ENCODE measurements around the gene TFF3. TPM values are rescaled to one million over a fixed set of nuclear protein-coding genes. Genes with fewer than 3 reads are reported as not detected.

TFF3 gene
- total RNA-seq, 5 donors from 2014 or later (not counting 1 experiment from before 2014, with no cell fraction given) = 1.3 to 1.7 TPM; not detected in 3

GRCh38 chr21:42314616-42315295, 453 bp downstream of the TFF3 start:
- no peaks in the 10 kb centered on the region for H3K36me3 Mint-ChIP-seq
- DNase-seq (no peak), ATAC-seq (replicated peaks in 1 of 4) (no peak)
- H3K27ac Mint-ChIP-seq = no peak overlapping the region
- CTCF ChIA-PET = no interaction called here
- 100% methylated on average over 2 of the region's 6 CpGs for WGBS (ENCODE audit: insufficient coverage)
- Histone ChIP-seq H3K36me3 (ENCODE audit: control insufficient read depth in 2 of 2, extremely low read depth in 1 of 2, insufficient read depth in 1 of 2, low read length in 1 of 2) (no peaks in the 10 kb centered on the region), H3K27ac (ENCODE audit: low read length) (no peak overlapping the region), H3K4me3 (ENCODE audit: control insufficient read depth in 1 of 2, extremely low read depth in 1 of 2, low read length in 1 of 2) (no peak overlapping the region), H3K9me3 (no peaks in the 10 kb centered on the region), H3K27me3 (replicated peaks in 1 of 2; ENCODE audit: control insufficient read depth in 2 of 2, extremely low read depth in 1 of 2, insufficient read depth in 2 of 2, low read length in 1 of 2) (peaks cover 0 to 15% of the 10 kb centered on the region in 2 experiments), H3K4me1 (ENCODE audit: control insufficient read depth in 1 of 2, extremely low read depth in 1 of 2, insufficient read depth in 2 of 2, low read length in 2 of 2) (peaks cover 0 to 12% of the 10 kb centered on the region in 2 experiments)
- H3K4me1 Mint-ChIP-seq = peaks cover 5 to 8% (median 5%) of the 10 kb centered on the region in 3 donors
- no peak overlapping the region for H3K4me3 Mint-ChIP-seq
- POLR2A ChIA-PET = no interaction called here
- no peaks in the 10 kb centered on the region for H3K27me3 Mint-ChIP-seq
- H3K9me3 Mint-ChIP-seq = no peaks in the 10 kb centered on the region

- Histone ChIP-seq H3K4me1 (ENCODE audit: control insufficient read depth in 1 of 2, extremely low read depth in 1 of 2, insufficient read depth in 2 of 2, low read length in 2 of 2) (peaks cover 0 to 11% of the 10 kb centered on the region in 2 experiments), H3K27ac (ENCODE audit: low read length) (no peak overlapping the region), H3K9me3 (no peaks in the 10 kb centered on the region), H3K4me3 (ENCODE audit: control insufficient read depth in 1 of 2, extremely low read depth in 1 of 2, low read length in 1 of 2) (no peak overlapping the region), H3K36me3 (ENCODE audit: control insufficient read depth in 2 of 2, extremely low read depth in 1 of 2, insufficient read depth in 1 of 2, low read length in 1 of 2) (no peaks in the 10 kb centered on the region), H3K27me3 (replicated peaks in 1 of 2; ENCODE audit: control insufficient read depth in 2 of 2, extremely low read depth in 1 of 2, insufficient read depth in 2 of 2, low read length in 1 of 2) (peaks cover 0 to 27% of the 10 kb centered on the region in 2 experiments)
- CTCF ChIA-PET = no interaction called here
- ATAC-seq (replicated peaks in 1 of 4) = no peak
- Mint-ChIP-seq H3K4me1 (peaks cover 0 to 7% (median 5%) of the 10 kb centered on the region in 3 donors), H3K27me3 (no peaks in the 10 kb centered on the region), H3K27ac (no peak overlapping the region), H3K4me3 (no peak overlapping the region), H3K36me3 (no peaks in the 10 kb centered on the region), H3K9me3 (no peaks in the 10 kb centered on the region)
- 78% methylated on average over 13 of the region's 13 CpGs for WGBS (ENCODE audit: insufficient coverage)
- no peak for DNase-seq
- POLR2A ChIA-PET = no interaction called here
Observed at GRCh38 chr21:42313501-42313969, 1.7 kb downstream of the TFF3 start.

- ChIA-PET CTCF (no interaction called here), POLR2A (no interaction called here)
- 91% methylated on average over 9 of the region's 16 CpGs for WGBS (ENCODE audit: insufficient coverage)
- no peaks in the 10 kb centered on the region for H3K36me3 ChIP-seq (ENCODE audit: control insufficient read depth in 2 of 2, extremely low read depth in 1 of 2, insufficient read depth in 1 of 2, low read length in 1 of 2)
- H3K4me1 ChIP-seq (ENCODE audit: control insufficient read depth in 1 of 2, extremely low read depth in 1 of 2, insufficient read depth in 2 of 2, low read length in 2 of 2) = peaks cover 0 to 11% of the 10 kb centered on the region in 2 experiments
- no peak overlapping the region for H3K27ac ChIP-seq (ENCODE audit: low read length)
- no peaks in the 10 kb centered on the region for H3K9me3 ChIP-seq
- peaks cover 0 to 36% of the 10 kb centered on the region in 2 experiments for H3K27me3 ChIP-seq (replicated peaks in 1 of 2; ENCODE audit: control insufficient read depth in 2 of 2, extremely low read depth in 1 of 2, insufficient read depth in 2 of 2, low read length in 1 of 2)
- no peaks in the 10 kb centered on the region for H3K27me3 Mint-ChIP-seq
- no peak overlapping the region for H3K4me3 ChIP-seq (ENCODE audit: control insufficient read depth in 1 of 2, extremely low read depth in 1 of 2, low read length in 1 of 2)
- no peak overlapping the region for H3K27ac Mint-ChIP-seq
- H3K4me1 Mint-ChIP-seq = peaks cover 0 to 6% (median 5%) of the 10 kb centered on the region in 3 donors
- no peaks in the 10 kb centered on the region for H3K36me3 Mint-ChIP-seq
- no peak for DNase-seq
- H3K9me3 Mint-ChIP-seq = no peaks in the 10 kb centered on the region
- no peak overlapping the region for H3K4me3 Mint-ChIP-seq
- ATAC-seq (replicated peaks in 1 of 4) = no peak
Observed at GRCh38 chr21:42312626-42313104, 2.5 kb downstream of the TFF3 start.

GRCh38 chr21:42311816-42312625, 3.2 kb downstream of the TFF3 start:
- Mint-ChIP-seq H3K9me3 (no peaks in the 10 kb centered on the region), H3K4me3 (no peak overlapping the region), H3K27me3 (peaks cover 0 to 1% of the 10 kb centered on the region in 2 donors), H3K27ac (no peak overlapping the region), H3K4me1 (peaks cover 0 to 6% (median 5%) of the 10 kb centered on the region in 3 donors), H3K36me3 (no peaks in the 10 kb centered on the region)
- Histone ChIP-seq H3K36me3 (ENCODE audit: control insufficient read depth in 2 of 2, extremely low read depth in 1 of 2, insufficient read depth in 1 of 2, low read length in 1 of 2) (no peaks in the 10 kb centered on the region), H3K4me3 (ENCODE audit: control insufficient read depth in 1 of 2, extremely low read depth in 1 of 2, low read length in 1 of 2) (no peak overlapping the region), H3K4me1 (ENCODE audit: control insufficient read depth in 1 of 2, extremely low read depth in 1 of 2, insufficient read depth in 2 of 2, low read length in 2 of 2) (peaks cover 0 to 11% of the 10 kb centered on the region in 2 experiments), H3K9me3 (no peaks in the 10 kb centered on the region), H3K27ac (ENCODE audit: low read length) (no peak overlapping the region), H3K27me3 (replicated peaks in 1 of 2; ENCODE audit: control insufficient read depth in 2 of 2, extremely low read depth in 1 of 2, insufficient read depth in 2 of 2, low read length in 1 of 2) (peaks cover 0 to 38% of the 10 kb centered on the region in 2 experiments)
- no peak for ATAC-seq (replicated peaks in 1 of 4)
- peak in 1 of 35 experiments; percentile 3 for DNase-seq
- POLR2A ChIA-PET = no interaction called here
- WGBS (ENCODE audit: insufficient coverage) = 88% methylated on average over 19 of the region's 21 CpGs
- CTCF ChIA-PET = interaction anchor here in 1 of 2 donors (0.7 kb wide), 1 partner anchor 347 kb away, joined by 3 read pairs; no protein-coding TSS in a partner anchor

GRCh38 chr21:42311160-42311559, 4.0 kb downstream of the TFF3 start:
- no peak overlapping the region for H3K4me3 ChIP-seq (ENCODE audit: control insufficient read depth in 1 of 2, extremely low read depth in 1 of 2, low read length in 1 of 2)
- ATAC-seq (replicated peaks in 1 of 4) (no peak), DNase-seq (no peak)
- 99% methylated on average over 13 of the region's 14 CpGs for WGBS (ENCODE audit: insufficient coverage)
- no peak overlapping the region for H3K27ac Mint-ChIP-seq
- no peak overlapping the region for H3K27ac ChIP-seq (ENCODE audit: low read length)
- H3K27me3 Mint-ChIP-seq = peaks cover 0 to 7% of the 10 kb centered on the region in 2 donors
- POLR2A ChIA-PET = no interaction called here
- H3K36me3 ChIP-seq (ENCODE audit: control insufficient read depth in 2 of 2, extremely low read depth in 1 of 2, insufficient read depth in 1 of 2, low read length in 1 of 2) = no peaks in the 10 kb centered on the region
- H3K9me3 ChIP-seq = no peaks in the 10 kb centered on the region
- no peak overlapping the region for H3K4me3 Mint-ChIP-seq
- H3K4me1 Mint-ChIP-seq = peaks cover 0 to 11% (median 10%) of the 10 kb centered on the region in 3 donors
- peaks cover 0 to 17% of the 10 kb centered on the region in 2 experiments for H3K4me1 ChIP-seq (ENCODE audit: control insufficient read depth in 1 of 2, extremely low read depth in 1 of 2, insufficient read depth in 2 of 2, low read length in 2 of 2)
- no peaks in the 10 kb centered on the region for H3K9me3 Mint-ChIP-seq
- no peaks in the 10 kb centered on the region for H3K36me3 Mint-ChIP-seq
- H3K27me3 ChIP-seq (replicated peaks in 1 of 2; ENCODE audit: control insufficient read depth in 2 of 2, extremely low read depth in 1 of 2, insufficient read depth in 2 of 2, low read length in 1 of 2) = peaks cover 0 to 42% of the 10 kb centered on the region in 2 experiments
- CTCF ChIA-PET = interaction anchor here in 1 of 2 donors (0.7 kb wide), 2 partner anchors 229 to 348 kb away, joined by 3 read pairs; no protein-coding TSS in a partner anchor

GRCh38 chr21:42310411-42311001, 4.7 kb downstream of the TFF3 start:
- peaks cover 0 to 11% (median 10%) of the 10 kb centered on the region in 3 donors for H3K4me1 Mint-ChIP-seq
- POLR2A ChIA-PET = no interaction called here

More at GRCh38 chr21:42310411-42311001, 4.7 kb downstream of the TFF3 start:
- ATAC-seq (replicated peaks in 1 of 4) (no peak), DNase-seq (no peak)
- H3K27me3 Mint-ChIP-seq = peaks cover 0 to 7% of the 10 kb centered on the region in 2 donors
- no peak overlapping the region for H3K4me3 ChIP-seq (ENCODE audit: control insufficient read depth in 1 of 2, extremely low read depth in 1 of 2, low read length in 1 of 2)
- WGBS (ENCODE audit: insufficient coverage) = 90% methylated on average over 4 of the region's 12 CpGs
- no peak overlapping the region for H3K27ac Mint-ChIP-seq
- no peaks in the 10 kb centered on the region for H3K36me3 ChIP-seq (ENCODE audit: control insufficient read depth in 2 of 2, extremely low read depth in 1 of 2, insufficient read depth in 1 of 2, low read length in 1 of 2)
- no peaks in the 10 kb centered on the region for H3K9me3 Mint-ChIP-seq
- H3K27me3 ChIP-seq (replicated peaks in 1 of 2; ENCODE audit: control insufficient read depth in 2 of 2, extremely low read depth in 1 of 2, insufficient read depth in 2 of 2, low read length in 1 of 2) = peaks cover 0 to 42% of the 10 kb centered on the region in 2 experiments
- no peaks in the 10 kb centered on the region for H3K9me3 ChIP-seq
- H3K4me1 ChIP-seq (ENCODE audit: control insufficient read depth in 1 of 2, extremely low read depth in 1 of 2, insufficient read depth in 2 of 2, low read length in 2 of 2) = peaks cover 0 to 17% of the 10 kb centered on the region in 2 experiments
- H3K27ac ChIP-seq (ENCODE audit: low read length) = no peak overlapping the region
- H3K36me3 Mint-ChIP-seq = no peaks in the 10 kb centered on the region
- H3K4me3 Mint-ChIP-seq = no peak overlapping the region
- CTCF ChIA-PET = interaction anchor here (0.7 to 0.9 kb wide), 2 partner anchors 193 to 228 kb away, joined by 3 read pairs; no protein-coding TSS in a partner anchor

Data from T-cell (primary cell).